Gastroesophageal sphincter (tissue), 4 donors: Measurements from ENCODE around the gene TMC6. TPM values are rescaled to one million over a fixed set of nuclear protein-coding genes. Genes with fewer than 3 reads are reported as not detected.

Experiments used
- ATAC-seq: fragments of 150-250 bp; one replicate; pipeline ENCODE4 v1.9.1; 2016; ENCODE audit warnings: mild to moderate bottlenecking, moderate library complexity
- H3K27ac ChIP-seq, 4 donors: fragments of 200-600 bp; sonication (generic) in 3 of 4; 1 replicate in 3 of 4; 2 replicates in 1 of 4; pipeline ENCODE4 v1.5.1; 2016 to 2019
- H3K27me3 ChIP-seq: fragments of 200-600 bp; sonication (generic); one replicate; pipeline ENCODE4 v1.5.1; 2019
- H3K36me3 ChIP-seq, 2 donors: fragments of 200-600 bp; sonication (generic); one replicate each; pipeline ENCODE4 v1.5.1; 2019; ENCODE audit warnings: control low read depth in 1 of 2
- H3K4me1 ChIP-seq, 3 donors: fragments of 200-600 bp; sonication (generic); 1 replicate in 2 of 3; 2 replicates in 1 of 3; pipeline ENCODE4 v1.5.1; 2016 to 2019; ENCODE audit warnings: control low read depth in 2 of 3
- H3K4me3 ChIP-seq, 2 donors: fragments of 200-600 bp; sonication (generic); one replicate each; pipeline ENCODE4 v1.5.1; 2019; ENCODE audit warnings: mild to moderate bottlenecking in 1 of 2, moderate library complexity in 1 of 2
- H3K9me3 ChIP-seq, 3 donors: fragments of 200-600 bp; sonication (generic); one replicate each; pipeline ENCODE4 v1.5.1; 2017 to 2019; ENCODE audit warnings: control low read depth in 2 of 3
- CTCF ChIP-seq, 4 experiments: fragments of 200-600 bp in 2 of 4; fragments of 450-650 bp in 2 of 4; sonication (generic) in 1 of 4; IDR thresholded peaks; one replicate each; pipeline ENCODE4 v1.5.1; 2017 to 2019; ENCODE audit warnings: antibody characterized with exemption in 4 of 4, mild to moderate bottlenecking in 2 of 4, moderate library complexity in 2 of 4
- EP300 ChIP-seq: sonication (generic); formaldehyde crosslinking; IDR thresholded peaks from one replicate; pipeline ENCODE4 v1.6.1; 2017; ENCODE audit warnings: antibody characterized with exemption, mild to moderate bottlenecking
- POLR2A ChIP-seq, 2 donors: fragments of 450-650 bp; IDR thresholded peaks; one replicate each; pipeline ENCODE4 v1.6.1; 2017; ENCODE audit warnings: antibody characterized with exemption in 2 of 2, mild to moderate bottlenecking in 2 of 2, moderate library complexity in 1 of 2
- POLR2AphosphoS5 ChIP-seq: sonication (generic); formaldehyde crosslinking; IDR thresholded peaks from one replicate; pipeline ENCODE4 v1.6.1; 2017; ENCODE audit warnings: antibody characterized with exemption
- WGBS, 2 donors: methylation state at CpG; one replicate each; pipeline ENCODE4 v1.1.5; 2018; ENCODE audit warnings: low coverage in 1 of 2; 5-methylcytosine and 5-hydroxymethylcytosine counted together
- total RNA-seq, 4 donors: library from RNA; depleted of rRNA; stranded (reverse); fragments of >200 nt; gene quantifications; one replicate each; pipeline ENCODE4 v1.1.0, GENCODE V29; 2016

Gene TMC6
- total RNA-seq, 4 donors from 2014 or later, result 12.4 to 19.0 (median 15.5) TPM

GRCh38 chr17:78148286-78149016, 19.9 kb upstream of the TMC6 start:
- Histone ChIP-seq H3K4me3 (no peak overlapping the region), H3K4me1 (peaks cover 0 to 35% (median 22%) of the 10 kb centered on the region in 3 donors), H3K27ac (no peak overlapping the region), H3K36me3 (no peaks in the 10 kb centered on the region), H3K27me3 (no peaks in the 10 kb centered on the region), H3K9me3 (no peaks in the 10 kb centered on the region)
- WGBS, 2 donors, result 71 to 84% methylated on average over 7 to 12 of the region's 14 CpGs
- TF ChIP-seq POLR2A (IDR thresholded peaks at IDR 0.05), result no peak
- no peak for TF ChIP-seq CTCF (IDR thresholded peaks at IDR 0.05)
- TF ChIP-seq EP300, result no peak
- no peak for TF ChIP-seq POLR2AphosphoS5
- ATAC-seq, result no peak

- H3K36me3 ChIP-seq, result no peaks in the 10 kb centered on the region
- peaks cover 0 to 41% (median 22%) of the 10 kb centered on the region in 3 donors for H3K4me1 ChIP-seq
- no peaks in the 10 kb centered on the region for H3K27me3 ChIP-seq
- 35 to 69% methylated on average over 2 to 5 of the region's 8 CpGs for WGBS, 2 donors
- ATAC-seq, result no peak
- H3K9me3 ChIP-seq, result no peaks in the 10 kb centered on the region
- H3K27ac ChIP-seq, result peak overlapping the region in 1 of 4 donors; percentile 21
- H3K4me3 ChIP-seq, result no peak overlapping the region
- no peak for TF ChIP-seq EP300
- no peak for TF ChIP-seq POLR2A (IDR thresholded peaks at IDR 0.05)
- TF ChIP-seq CTCF (IDR thresholded peaks at IDR 0.05), result no peak
- TF ChIP-seq POLR2AphosphoS5, result no peak
Measured at GRCh38 chr17:78147315-78147998, 18.9 kb upstream of the TMC6 start.

- Histone ChIP-seq H3K9me3 (no peaks in the 10 kb centered on the region), H3K4me1 (peaks cover 0 to 46% (median 22%) of the 10 kb centered on the region in 3 donors), H3K27me3 (no peaks in the 10 kb centered on the region), H3K36me3 (no peaks in the 10 kb centered on the region), H3K27ac (peak overlapping the region in 1 of 4 donors; percentile 21), H3K4me3 (no peak overlapping the region)
- no peak for ATAC-seq
- no CpG with 5 or more reads among the region's 6 CpGs for WGBS, 2 donors
- TF ChIP-seq EP300, result no peak
- no peak for TF ChIP-seq POLR2A (IDR thresholded peaks at IDR 0.05)
- TF ChIP-seq CTCF (IDR thresholded peaks at IDR 0.05), result no peak
- TF ChIP-seq POLR2AphosphoS5, result no peak
Measured at GRCh38 chr17:78146881-78147280, 18.3 kb upstream of the TMC6 start.

GRCh38 chr17:78146471-78146869, 17.9 kb upstream of the TMC6 start:
- ATAC-seq, result no peak
- H3K4me1 ChIP-seq, result peaks cover 0 to 50% (median 22%) of the 10 kb centered on the region in 3 donors
- H3K27ac ChIP-seq, result peak overlapping the region in 2 of 4 donors; percentile 3 to 65

More at GRCh38 chr17:78146471-78146869, 17.9 kb upstream of the TMC6 start:
- H3K36me3 ChIP-seq, result no peaks in the 10 kb centered on the region
- no peaks in the 10 kb centered on the region for H3K27me3 ChIP-seq
- H3K9me3 ChIP-seq, result no peaks in the 10 kb centered on the region
- no CpG with 5 or more reads among the region's 7 CpGs for whole genome bisulfite sequencing, 2 donors
- H3K4me3 ChIP-seq, result no peak overlapping the region
- TF ChIP-seq POLR2AphosphoS5 (no peak), POLR2A (IDR thresholded peaks at IDR 0.05) (no peak), EP300 (no peak), CTCF (IDR thresholded peaks at IDR 0.05) (no peak)
